ENCODE data around the gene WNK3. TPM values are rescaled to one million over a fixed set of nuclear protein-coding genes. Genes with fewer than 3 reads are reported as not detected.

Gene WNK3
- total and polyA plus RNA-seq, 9 of the 15 experiments (the other 6 are each of a cell fraction or from before 2014, with no cell fraction given), result under 0.01 to 0.02 (median 0.01) TPM; not detected in 4

GRCh38 chrX:54181202-54181953 lies 176.5 kb downstream of the WNK3 start:
- H3K9me3 ChIP-seq (replicated peaks; ENCODE audit: control insufficient read depth, insufficient read depth, low read depth, low read length), result no peaks in the 10 kb centered on the region
- WGBS (ENCODE audit: insufficient coverage, low coverage, missing lambda C conversion rate), result 3% methylated on average over 3 of the region's 4 CpGs
- no peak overlapping the region; the same call in 2 of the 3 replicates for H3K27ac ChIP-seq (ENCODE audit: extremely low read depth, low read depth, low read length)
- H3K36me3 ChIP-seq (ENCODE audit: control insufficient read depth, insufficient read depth, low read length), result 0 out of 3 replicates have a peak, but pooled peaks cover 3% of the 10 kb centered on the region
- peaks cover 52% of the 10 kb centered on the region for H3K79me2 ChIP-seq (ENCODE audit: control insufficient read depth, insufficient read depth, low read length)
- ChIA-PET CTCF (ENCODE audit: low intra/inter-chr PET ratio) (no interaction called here), POLR2A (no interaction called here)
- in situ Hi-C loops (cut with MboI), result no loop called here
- no peak for TF ChIP-seq KDM1A (IDR thresholded peaks at IDR 0.05)
- TF ChIP-seq SPI1 (IDR thresholded peaks at IDR 0.05; ENCODE audit: borderline replicate concordance, low read depth, low read length), result peak; percentile 51; the same call in 1 of the 2 replicates
- H2AFZ ChIP-seq (ENCODE audit: low read depth, low read length), result no peak overlapping the region
- no peaks in the 10 kb centered on the region for H3K9me1 ChIP-seq (ENCODE audit: control insufficient read depth, insufficient read depth, low read length)
- peaks cover 0 to 5% of the 10 kb centered on the region in 2 experiments; a peak in 2 of 5 replicates for H3K4me1 ChIP-seq (replicated peaks in 1 of 2; ENCODE audit: control insufficient read depth in 2 of 2, insufficient read depth in 2 of 2, low read length in 2 of 2)
- TSS peak; percentile 38 for BruUV-seq (replicated peaks)
- intact Hi-C loops (cut with micrococcal nuclease), result no loop called here
- H3K9ac ChIP-seq (ENCODE audit: insufficient read depth in 1 of 2, low read depth in 2 of 2, low read length in 2 of 2), result peak overlapping the region; percentile 57 to 78; a peak in 2 of 4 replicates
- DNase-seq (ENCODE audit: extremely low read depth in 1 of 4, low spot score in 3 of 4) (peak in 1 of 4 experiments; percentile 2), FAIRE-seq (no peak), ATAC-seq (no peak)
- H3K27me3 ChIP-seq (ENCODE audit: control insufficient read depth in 2 of 2, insufficient read depth in 2 of 2, low read length in 2 of 2), result no peaks in the 10 kb centered on the region
- H3K4me2 ChIP-seq (ENCODE audit: insufficient read depth, low read length), result peak overlapping the region; percentile 69
- H3K4me3 ChIP-seq, result peak overlapping the region; percentile 56
- H4K20me1 ChIP-seq (replicated peaks; ENCODE audit: control insufficient read depth, insufficient read depth, low read length), result no peaks in the 10 kb centered on the region

GRCh38 chrX:54180403-54180802 lies 177.4 kb downstream of the WNK3 start:
- Histone ChIP-seq H3K9me3 (replicated peaks; ENCODE audit: control insufficient read depth, insufficient read depth, low read depth, low read length) (no peaks in the 10 kb centered on the region), H3K36me3 (ENCODE audit: control insufficient read depth, insufficient read depth, low read length) (0 out of 3 replicates have a peak, but pooled peaks cover 3% of the 10 kb centered on the region), H4K20me1 (replicated peaks; ENCODE audit: control insufficient read depth, insufficient read depth, low read length) (no peaks in the 10 kb centered on the region), H3K9ac (ENCODE audit: insufficient read depth in 1 of 2, low read depth in 2 of 2, low read length in 2 of 2) (no peak overlapping the region), H3K4me1 (replicated peaks in 1 of 2; ENCODE audit: control insufficient read depth in 2 of 2, insufficient read depth in 2 of 2, low read length in 2 of 2) (peaks cover 0 to 5% of the 10 kb centered on the region in 2 experiments; a peak in 2 of 5 replicates), H3K9me1 (ENCODE audit: control insufficient read depth, insufficient read depth, low read length) (no peaks in the 10 kb centered on the region), H3K4me3 (peak overlapping the region; percentile 18; the same call in 1 of the 2 replicates), H2AFZ (ENCODE audit: low read depth, low read length) (no peak overlapping the region), H3K27me3 (ENCODE audit: control insufficient read depth in 2 of 2, insufficient read depth in 2 of 2, low read length in 2 of 2) (no peaks in the 10 kb centered on the region), H3K79me2 (ENCODE audit: control insufficient read depth, insufficient read depth, low read length) (peaks cover 52% of the 10 kb centered on the region), H3K4me2 (ENCODE audit: insufficient read depth, low read length) (peak overlapping the region; percentile 18; the same call in 1 of the 2 replicates), H3K27ac (ENCODE audit: extremely low read depth, low read depth, low read length) (no peak overlapping the region)
- intact Hi-C loops (cut with micrococcal nuclease) (no loop called here), in situ Hi-C loops (cut with MboI) (no loop called here)
- FAIRE-seq (no peak), DNase-seq (ENCODE audit: extremely low read depth in 1 of 4, low spot score in 3 of 4) (no peak), ATAC-seq (no peak)
- ChIA-PET POLR2A (interaction anchor here (0.5 kb wide), 2 partner anchors 246 to 1037 kb away, joined by 3 read pairs; no protein-coding TSS in a partner anchor), CTCF (ENCODE audit: low intra/inter-chr PET ratio) (no interaction called here)
- 15% methylated on average over 4 of the region's 4 CpGs for WGBS (ENCODE audit: insufficient coverage, low coverage, missing lambda C conversion rate)
- BruUV-seq (replicated peaks), result no TSS peak
- TF ChIP-seq CBX5 (IDR thresholded peaks at IDR 0.05; ENCODE audit: borderline replicate concordance, low read depth) (no peak), POU5F1 (IDR thresholded peaks at IDR 0.05; ENCODE audit: borderline replicate concordance, low read depth, low read length, partially characterized antibody) (no peak), DLX4 (CRISPR knock-in tag; IDR thresholded peaks at IDR 0.05) (no peak), ETS2 (tag; IDR thresholded peaks at IDR 0.05; ENCODE audit: borderline replicate concordance, poor library complexity, severe bottlenecking) (no peak), CREB3 (tag; conservative IDR thresholded peaks at IDR 0.05; ENCODE audit: low read depth) (no peak), CREB1 (IDR thresholded peaks at IDR 0.05) (no peak), CREB1 (CRISPR knock-in tag; IDR thresholded peaks at IDR 0.05) (no peak), ZNF655 (CRISPR knock-in tag; IDR thresholded peaks at IDR 0.05) (no peak), MAFF (IDR thresholded peaks at IDR 0.05; ENCODE audit: low read length) (no peak), ZNF354B (CRISPR knock-in tag; IDR thresholded peaks at IDR 0.05) (no peak)
